ENCODE measurements around the gene MTG2.

DNA sequence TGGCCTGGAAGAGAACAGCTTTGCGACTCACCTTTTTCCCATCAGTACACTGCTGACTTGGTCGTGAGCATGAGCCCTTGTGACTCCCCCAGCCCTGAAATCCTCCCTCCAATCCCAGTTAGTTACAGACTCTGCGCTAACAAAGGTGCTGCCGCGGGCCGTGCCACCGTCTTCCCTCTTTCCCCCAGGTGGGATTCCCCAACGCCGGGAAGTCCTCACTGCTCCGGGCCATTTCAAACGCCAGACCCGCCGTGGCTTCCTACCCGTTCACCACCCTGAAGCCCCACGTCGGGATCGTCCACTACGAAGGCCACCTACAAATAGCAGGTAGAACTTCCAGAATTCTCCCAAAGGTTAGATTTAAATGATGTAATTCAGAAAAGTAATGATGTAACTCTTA, 16.1 kb downstream of the MTG2 start:
- TF ChIP-seq, protein P1, sequence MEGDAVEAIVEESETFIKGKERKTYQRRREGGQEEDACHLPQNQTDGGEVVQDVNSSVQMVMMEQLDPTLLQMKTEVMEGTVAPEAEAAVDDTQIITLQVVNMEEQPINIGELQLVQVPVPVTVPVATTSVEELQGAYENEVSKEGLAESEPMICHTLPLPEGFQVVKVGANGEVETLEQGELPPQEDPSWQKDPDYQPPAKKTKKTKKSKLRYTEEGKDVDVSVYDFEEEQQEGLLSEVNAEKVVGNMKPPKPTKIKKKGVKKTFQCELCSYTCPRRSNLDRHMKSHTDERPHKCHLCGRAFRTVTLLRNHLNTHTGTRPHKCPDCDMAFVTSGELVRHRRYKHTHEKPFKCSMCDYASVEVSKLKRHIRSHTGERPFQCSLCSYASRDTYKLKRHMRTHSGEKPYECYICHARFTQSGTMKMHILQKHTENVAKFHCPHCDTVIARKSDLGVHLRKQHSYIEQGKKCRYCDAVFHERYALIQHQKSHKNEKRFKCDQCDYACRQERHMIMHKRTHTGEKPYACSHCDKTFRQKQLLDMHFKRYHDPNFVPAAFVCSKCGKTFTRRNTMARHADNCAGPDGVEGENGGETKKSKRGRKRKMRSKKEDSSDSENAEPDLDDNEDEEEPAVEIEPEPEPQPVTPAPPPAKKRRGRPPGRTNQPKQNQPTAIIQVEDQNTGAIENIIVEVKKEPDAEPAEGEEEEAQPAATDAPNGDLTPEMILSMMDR (IDR thresholded peaks at IDR 0.05; ENCODE audit: poor library complexity, severe bottlenecking): no peak
- TF ChIP-seq POLR2AphosphoS5 (IDR thresholded peaks at IDR 0.05): no peak
- no peak for TF ChIP-seq RAD21 (conservative IDR thresholded peaks at IDR 0.05)
- TF ChIP-seq, protein P2, sequence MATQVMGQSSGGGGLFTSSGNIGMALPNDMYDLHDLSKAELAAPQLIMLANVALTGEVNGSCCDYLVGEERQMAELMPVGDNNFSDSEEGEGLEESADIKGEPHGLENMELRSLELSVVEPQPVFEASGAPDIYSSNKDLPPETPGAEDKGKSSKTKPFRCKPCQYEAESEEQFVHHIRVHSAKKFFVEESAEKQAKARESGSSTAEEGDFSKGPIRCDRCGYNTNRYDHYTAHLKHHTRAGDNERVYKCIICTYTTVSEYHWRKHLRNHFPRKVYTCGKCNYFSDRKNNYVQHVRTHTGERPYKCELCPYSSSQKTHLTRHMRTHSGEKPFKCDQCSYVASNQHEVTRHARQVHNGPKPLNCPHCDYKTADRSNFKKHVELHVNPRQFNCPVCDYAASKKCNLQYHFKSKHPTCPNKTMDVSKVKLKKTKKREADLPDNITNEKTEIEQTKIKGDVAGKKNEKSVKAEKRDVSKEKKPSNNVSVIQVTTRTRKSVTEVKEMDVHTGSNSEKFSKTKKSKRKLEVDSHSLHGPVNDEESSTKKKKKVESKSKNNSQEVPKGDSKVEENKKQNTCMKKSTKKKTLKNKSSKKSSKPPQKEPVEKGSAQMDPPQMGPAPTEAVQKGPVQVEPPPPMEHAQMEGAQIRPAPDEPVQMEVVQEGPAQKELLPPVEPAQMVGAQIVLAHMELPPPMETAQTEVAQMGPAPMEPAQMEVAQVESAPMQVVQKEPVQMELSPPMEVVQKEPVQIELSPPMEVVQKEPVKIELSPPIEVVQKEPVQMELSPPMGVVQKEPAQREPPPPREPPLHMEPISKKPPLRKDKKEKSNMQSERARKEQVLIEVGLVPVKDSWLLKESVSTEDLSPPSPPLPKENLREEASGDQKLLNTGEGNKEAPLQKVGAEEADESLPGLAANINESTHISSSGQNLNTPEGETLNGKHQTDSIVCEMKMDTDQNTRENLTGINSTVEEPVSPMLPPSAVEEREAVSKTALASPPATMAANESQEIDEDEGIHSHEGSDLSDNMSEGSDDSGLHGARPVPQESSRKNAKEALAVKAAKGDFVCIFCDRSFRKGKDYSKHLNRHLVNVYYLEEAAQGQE (IDR thresholded peaks at IDR 0.05; ENCODE audit: borderline replicate concordance): no peak

Measured in neural cell (in vitro differentiated cells).